ENCODE measurements around the gene MICAL1.

GRCh38 chr6:109421184-109421583 is 34.4 kb downstream of the MICAL1 start:
- TF ChIP-seq EZH2phosphoT487 (IDR thresholded peaks at IDR 0.05; ENCODE audit: low read length) (no peak), CTCF (IDR thresholded peaks at IDR 0.05; ENCODE audit: low read length) (no peak), EZH2 (optimal IDR thresholded peaks at IDR 0.05; ENCODE audit: low read depth, low read length) (no peak)

Data from MM.1S (cell line).